Breast epithelium (tissue), 3 donors: Measurements from ENCODE around the gene AQP5.

Source experiments
- CTCF ChIP-seq, 3 donors: fragments of 450-650 bp; IDR thresholded peaks; one replicate each; pipeline ENCODE4 v1.5.1; 2016 to 2017; ENCODE audit warnings: antibody characterized with exemption in 3 of 3, mild to moderate bottlenecking in 3 of 3, moderate library complexity in 3 of 3
- POLR2A ChIP-seq: fragments of 450-650 bp; IDR thresholded peaks from one replicate; pipeline ENCODE4 v1.6.1; 2016; ENCODE audit warnings: antibody characterized with exemption, mild to moderate bottlenecking, moderate library complexity
- POLR2AphosphoS5 ChIP-seq, 3 donors: sonication (generic); formaldehyde crosslinking; IDR thresholded peaks; one replicate each; pipeline ENCODE4 v1.6.1; 2017; ENCODE audit warnings: antibody characterized with exemption in 3 of 3

DNA sequence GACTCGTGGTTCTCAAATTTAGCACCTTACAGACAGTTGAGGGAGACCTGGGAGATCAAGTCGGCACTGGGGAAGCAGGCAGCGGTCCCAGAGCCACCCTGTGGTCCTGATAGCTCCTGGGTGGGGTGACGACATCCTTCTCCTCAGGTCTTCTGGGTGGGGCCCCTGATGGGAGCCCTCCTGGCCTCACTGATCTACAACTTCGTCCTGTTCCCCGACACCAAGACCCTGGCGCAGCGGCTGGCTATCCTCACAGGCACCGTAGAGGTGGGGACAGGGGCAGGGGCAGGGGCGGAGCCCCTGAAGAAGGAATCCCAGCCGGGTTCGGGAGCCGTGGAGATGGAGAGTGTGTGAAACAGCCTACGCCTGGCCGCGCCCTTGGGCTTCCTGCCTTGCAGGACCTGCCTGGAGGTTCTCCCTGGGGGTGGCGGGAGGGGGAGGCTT, 13.7 kb downstream of the AQP5 start:
- TF ChIP-seq POLR2A (no peak), CTCF (IDR thresholded peaks at IDR 0.05) (no peak), POLR2AphosphoS5 (IDR thresholded peaks at IDR 0.05) (no peak)
